T-cell (primary cell): Measurements from ENCODE around the gene INHBC. TPM values are rescaled to one million over a fixed set of nuclear protein-coding genes. Genes with fewer than 3 reads are reported as not detected.

Source experiments
- ATAC-seq, 4 experiments: fragments of 200-7000 bp in 3 of 4; fragments of 150-1000 bp in 1 of 4; cut with Tn5 transposase; replicated peaks in 1 of 4; 1 replicate in 3 of 4; 2 replicates in 1 of 4; pipeline ENCODE4 v1.10.0; 2021; ENCODE audit warnings: moderate library complexity in 3 of 4, mild to moderate bottlenecking in 2 of 4, moderate number of reproducible peaks in 1 of 4
- CTCF ChIA-PET, 2 donors: fragments of 300-600 bp; sonication (Branson Sonifier 250); formaldehyde crosslinking; loops; one replicate each; lab custom pipeline; 2022; ENCODE audit warnings: antibody characterized with exemption in 2 of 2; lab: Charles Lee
- POLR2A ChIA-PET, 2 donors: fragments of 300-600 bp; sonication (Branson Sonifier 250); formaldehyde crosslinking; loops; one replicate each; lab custom pipeline; 2022; ENCODE audit warnings: antibody characterized with exemption in 2 of 2; lab: Charles Lee
- DNase-seq, 35 experiments: peaks; one replicate each; pipeline versions ENCODE4 v3.0.0 to v3.0.0-alpha.2; 2013 to 2023
- H3K27ac ChIP-seq: one replicate; pipeline ENCODE4 v1.5.1; 2013; ENCODE audit warnings: low read length
- H3K27me3 ChIP-seq, 2 experiments: replicated peaks in 1 of 2; 1 replicate in 1 of 2; 2 replicates in 1 of 2; pipeline versions ENCODE4 v1.6.1 to v1.7.0; 2013; ENCODE audit warnings: low read length in 1 of 2, mixed read lengths in 1 of 2; ENCODE audit not compliant: control insufficient read depth in 2 of 2, insufficient read depth in 2 of 2; ENCODE audit errors: extremely low read depth in 1 of 2
- H3K36me3 ChIP-seq, 2 donors: 1 replicate in 1 of 2; 2 replicates in 1 of 2; pipeline versions ENCODE4 v1.6.1 to v1.7.0; 2013; ENCODE audit warnings: low read length in 1 of 2; ENCODE audit not compliant: control insufficient read depth in 2 of 2, insufficient read depth in 1 of 2; ENCODE audit errors: extremely low read depth in 1 of 2
- H3K4me1 ChIP-seq, 2 experiments: 1 replicate in 1 of 2; 2 replicates in 1 of 2; pipeline versions ENCODE4 v1.6.1 to v1.7.0; 2013; ENCODE audit warnings: low read length in 2 of 2, mixed read lengths in 1 of 2; ENCODE audit not compliant: insufficient read depth in 2 of 2, control insufficient read depth in 1 of 2; ENCODE audit errors: extremely low read depth in 1 of 2
- H3K4me3 ChIP-seq, 2 donors: 1 replicate in 1 of 2; 2 replicates in 1 of 2; pipeline versions ENCODE4 v1.5.1 to v1.7.0; 2013; ENCODE audit warnings: mild to moderate bottlenecking in 2 of 2, low read length in 1 of 2, moderate library complexity in 1 of 2; ENCODE audit not compliant: control insufficient read depth in 1 of 2; ENCODE audit errors: extremely low read depth in 1 of 2
- H3K9me3 ChIP-seq: 2 replicates; pipeline ENCODE4 v1.7.0; 2013
- H3K27ac Mint-ChIP-seq, 2 donors: one replicate each; pipeline ENCODE4 v1.8.0; 2020 to 2021; ENCODE audit warnings: mild to moderate bottlenecking in 2 of 2, mixed read lengths in 2 of 2
- H3K27me3 Mint-ChIP-seq, 2 donors: one replicate each; pipeline ENCODE4 v1.8.0; 2021 to 2022; ENCODE audit warnings: mixed read lengths in 2 of 2
- H3K36me3 Mint-ChIP-seq: one replicate; pipeline ENCODE4 v1.8.0; 2021; ENCODE audit warnings: mixed read lengths
- H3K4me1 Mint-ChIP-seq, 3 donors: one replicate each; pipeline ENCODE4 v1.8.0; 2020 to 2022; ENCODE audit warnings: mixed read lengths in 3 of 3, mild to moderate bottlenecking in 1 of 3
- H3K4me3 Mint-ChIP-seq, 3 donors: one replicate each; pipeline ENCODE4 v1.8.0; 2020 to 2022; ENCODE audit warnings: mild to moderate bottlenecking in 3 of 3, mixed read lengths in 3 of 3, moderate library complexity in 3 of 3
- H3K9me3 Mint-ChIP-seq, 3 donors: one replicate each; pipeline ENCODE4 v1.8.0; 2020 to 2022; ENCODE audit warnings: mixed read lengths in 3 of 3
- WGBS: methylation state at CpG from one replicate; pipeline ENCODE4 v1.1.5; 2013; ENCODE audit warnings: missing lambda C conversion rate; ENCODE audit not compliant: insufficient coverage; 5-methylcytosine and 5-hydroxymethylcytosine counted together
- total RNA-seq, 35 experiments: library from RNA in 6 of 35; stranded (reverse) in 6 of 35; fragments of 120-200 nt in 1 of 35; gene quantifications; one replicate each; pipeline versions ENCODE4 v1.2.1 to v1.2.4 and lab custom pipeline; 2013 to 2026

Gene INHBC
- total RNA-seq (under 1 TPM in 3 of 5 donors, not detected in 2; 0.13 to 0.23 (median 0.18) TPM), total RNA-seq (lab: John Stamatoyannopoulos, UW) (0 to 0.20 (median 0.06) reads per million in 29 experiments)
- 0.07 TPM for total RNA-seq (2013)

- Histone ChIP-seq H3K36me3 (no peaks in the 10 kb centered on the region), H3K27ac (no peak within 1 kb of the TSS), H3K27me3 (peaks cover 0 to 4% of the 10 kb centered on the region in 2 experiments), H3K4me1 (peaks cover 9 to 19% of the 10 kb centered on the region in 2 experiments), H3K9me3 (no peaks in the 10 kb centered on the region), H3K4me3 (no peak within 1 kb of the TSS)
- Mint-ChIP-seq H3K9me3 (no peaks in the 10 kb centered on the region), H3K36me3 (no peaks in the 10 kb centered on the region), H3K27me3 (no peaks in the 10 kb centered on the region), H3K27ac (peak within 1 kb of the TSS; percentile 72 to 74), H3K4me1 (peaks cover 18 to 25% (median 23%) of the 10 kb centered on the region in 3 donors), H3K4me3 (peak within 1 kb of the TSS in 1 of 3 donors; percentile 17)
- ATAC-seq (no peak), DNase-seq (no peak)
- CTCF ChIA-PET = interaction anchor here (0.6 to 0.7 kb wide), 2 partner anchors 29 to 1077 kb away, joined by 3 read pairs; no protein-coding TSS in a partner anchor
- 85% methylated on average over 8 of the region's 8 CpGs for WGBS
- POLR2A ChIA-PET = interaction anchor here in 1 of 2 donors (0.7 kb wide), 1 partner anchor 54 kb away, joined by 3 read pairs; no protein-coding TSS in a partner anchor
Observed at GRCh38 chr12:57434517-57435223, at the start of gene INHBC. TSS of gene INHBC (plus strand) at chr12:57434784. CDS start at chr12:57434887, 103 bp downstream.

- ATAC-seq (no peak), DNase-seq (no peak)
- Mint-ChIP-seq H3K36me3 (peaks cover 34% of the 10 kb centered on the region), H3K27me3 (no peaks in the 10 kb centered on the region), H3K9me3 (no peaks in the 10 kb centered on the region), H3K4me1 (peaks cover 1 to 10% (median 6%) of the 10 kb centered on the region in 3 donors), H3K4me3 (no peak overlapping the region), H3K27ac (no peak overlapping the region)
- H3K27ac ChIP-seq = no peak overlapping the region
- 93% methylated on average over 3 of the region's 3 CpGs for WGBS
- H3K36me3 ChIP-seq = peaks cover 0 to 11% of the 10 kb centered on the region in 2 donors
- no peaks in the 10 kb centered on the region for H3K9me3 ChIP-seq
- H3K4me3 ChIP-seq = no peak overlapping the region
- ChIA-PET CTCF (no interaction called here), POLR2A (no interaction called here)
- H3K4me1 ChIP-seq = no peaks in the 10 kb centered on the region
- no peaks in the 10 kb centered on the region for H3K27me3 ChIP-seq
Observed at GRCh38 chr12:57385586-57385985, 49.0 kb upstream of the INHBC start.

- WGBS = 98% methylated on average over 32 of the region's 33 CpGs
- CTCF ChIA-PET = no interaction called here
- H3K4me1 Mint-ChIP-seq = peaks cover under 1 to 8% (median 8%) of the 10 kb centered on the region in 3 donors
- Histone ChIP-seq H3K4me3 (no peak overlapping the region), H3K9me3 (no peaks in the 10 kb centered on the region), H3K4me1 (no peaks in the 10 kb centered on the region), H3K36me3 (peaks cover 0 to 14% of the 10 kb centered on the region in 2 donors), H3K27me3 (no peaks in the 10 kb centered on the region), H3K27ac (no peak overlapping the region)
- POLR2A ChIA-PET = no interaction called here
- no peaks in the 10 kb centered on the region for H3K9me3 Mint-ChIP-seq
- ATAC-seq (no peak), DNase-seq (no peak)
- no peak overlapping the region for H3K4me3 Mint-ChIP-seq
- no peak overlapping the region for H3K27ac Mint-ChIP-seq
- peaks cover 35% of the 10 kb centered on the region for H3K36me3 Mint-ChIP-seq
- no peaks in the 10 kb centered on the region for H3K27me3 Mint-ChIP-seq
Observed at GRCh38 chr12:57386187-57386720, 48.3 kb upstream of the INHBC start.

GRCh38 chr12:57388425-57388824 is 46.2 kb upstream of the INHBC start:
- H3K27ac ChIP-seq = no peak overlapping the region
- H3K27ac Mint-ChIP-seq = no peak overlapping the region
- no peaks in the 10 kb centered on the region for H3K4me1 ChIP-seq
- H3K4me3 ChIP-seq = no peak overlapping the region
- DNase-seq (no peak), ATAC-seq (no peak)
- H3K36me3 Mint-ChIP-seq = peaks cover 47% of the 10 kb centered on the region
- H3K27me3 ChIP-seq = no peaks in the 10 kb centered on the region
- no peaks in the 10 kb centered on the region for H3K9me3 ChIP-seq
- H3K4me3 Mint-ChIP-seq = no peak overlapping the region
- H3K27me3 Mint-ChIP-seq = no peaks in the 10 kb centered on the region
- ChIA-PET POLR2A (no interaction called here), CTCF (no interaction called here)
- no peaks in the 10 kb centered on the region for H3K9me3 Mint-ChIP-seq
- WGBS = 94% methylated on average over 1 of the region's 5 CpGs
- H3K4me1 Mint-ChIP-seq = peaks cover 7 to 12% (median 8%) of the 10 kb centered on the region in 3 donors
- H3K36me3 ChIP-seq = peaks cover 0 to 13% of the 10 kb centered on the region in 2 donors

- Histone ChIP-seq H3K9me3 (no peaks in the 10 kb centered on the region), H3K4me3 (no peak overlapping the region), H3K4me1 (no peaks in the 10 kb centered on the region), H3K27me3 (no peaks in the 10 kb centered on the region), H3K36me3 (peaks cover 3 to 18% of the 10 kb centered on the region in 2 donors), H3K27ac (no peak overlapping the region)
- Mint-ChIP-seq H3K27ac (no peak overlapping the region), H3K27me3 (no peaks in the 10 kb centered on the region), H3K4me3 (no peak overlapping the region), H3K9me3 (no peaks in the 10 kb centered on the region), H3K36me3 (peaks cover 51% of the 10 kb centered on the region), H3K4me1 (peaks cover 8 to 15% (median 8%) of the 10 kb centered on the region in 3 donors)
- no peak for DNase-seq
- ChIA-PET POLR2A (no interaction called here), CTCF (interaction anchor here in 1 of 2 donors (0.6 kb wide), 1 partner anchor 396 kb away, joined by 5 read pairs; no protein-coding TSS in a partner anchor)
- no peak for ATAC-seq
- 100% methylated on average over 1 of the region's 3 CpGs for WGBS
Observed at GRCh38 chr12:57389033-57389432, 45.6 kb upstream of the INHBC start.

- Histone ChIP-seq H3K27me3 (no peaks in the 10 kb centered on the region), H3K9me3 (no peaks in the 10 kb centered on the region), H3K4me1 (no peaks in the 10 kb centered on the region), H3K27ac (no peak overlapping the region), H3K4me3 (no peak overlapping the region), H3K36me3 (peaks cover 5 to 25% of the 10 kb centered on the region in 2 donors)
- ChIA-PET CTCF (interaction anchor here in 1 of 2 donors (0.5 kb wide), 1 partner anchor 16 kb away, joined by 4 read pairs; no protein-coding TSS in a partner anchor), POLR2A (interaction anchor here in 1 of 2 donors (0.7 kb wide), 1 partner anchor 32 kb away, joined by 3 read pairs; no protein-coding TSS in a partner anchor)
- no peak for ATAC-seq
- Mint-ChIP-seq H3K9me3 (no peaks in the 10 kb centered on the region), H3K4me1 (peaks cover 8 to 15% (median 8%) of the 10 kb centered on the region in 3 donors), H3K4me3 (no peak overlapping the region), H3K27ac (no peak overlapping the region), H3K36me3 (peaks cover 57% of the 10 kb centered on the region), H3K27me3 (no peaks in the 10 kb centered on the region)
- WGBS = 100% methylated on average over 2 of the region's 2 CpGs
- DNase-seq = no peak
Observed at GRCh38 chr12:57390174-57390573, 44.4 kb upstream of the INHBC start.
